H9 (cell line): Measurements from ENCODE around the gene ERO1B. TPM values are rescaled to one million over a fixed set of nuclear protein-coding genes. Genes with fewer than 3 reads are reported as not detected.

ENCODE experiments used
- DNase-seq: peaks from one replicate; pipeline ENCODE4 v3.0.0-alpha.2; 2017
- H2AFZ ChIP-seq: one replicate; pipeline ENCODE4 v1.6.1; 2013; ENCODE audit warnings: mild to moderate bottlenecking, low read length, control low read depth, moderate library complexity
- H2AK5ac ChIP-seq: 2 replicates; pipeline ENCODE4 v1.6.1; 2013; ENCODE audit warnings: low read length, control low read depth, mixed read lengths; ENCODE audit not compliant: insufficient read length
- H2BK120ac ChIP-seq: one replicate; pipeline ENCODE4 v1.6.1; 2013; ENCODE audit warnings: low read depth, mild to moderate bottlenecking, low read length, control low read depth, inconsistent platforms; ENCODE audit not compliant: poor library complexity, severe bottlenecking
- H2BK12ac ChIP-seq: 2 replicates; pipeline ENCODE4 v1.6.1; 2013; ENCODE audit warnings: low read length, control low read depth, mixed read lengths, low read depth; ENCODE audit not compliant: insufficient read length
- H2BK15ac ChIP-seq: 2 replicates; pipeline ENCODE4 v1.6.1; 2013; ENCODE audit warnings: low read depth, low read length, control low read depth
- H2BK20ac ChIP-seq: one replicate; pipeline ENCODE4 v1.6.1; 2013; ENCODE audit warnings: low read depth, mild to moderate bottlenecking, low read length, control low read depth, inconsistent platforms; ENCODE audit not compliant: poor library complexity, severe bottlenecking
- H2BK5ac ChIP-seq: 2 replicates; pipeline ENCODE4 v1.6.1; 2013; ENCODE audit warnings: low read length, control low read depth, mixed read lengths; ENCODE audit not compliant: insufficient read length
- H3K14ac ChIP-seq: 2 replicates; pipeline ENCODE4 v1.6.1; 2013; ENCODE audit warnings: low read length, control low read depth; ENCODE audit not compliant: insufficient read depth
- H3K18ac ChIP-seq: 2 replicates; pipeline ENCODE4 v1.6.1; 2013; ENCODE audit warnings: low read depth, mild to moderate bottlenecking, mixed read lengths, low read length, control low read depth; ENCODE audit not compliant: insufficient read length
- H3K23ac ChIP-seq: 2 replicates; pipeline ENCODE4 v1.6.1; 2013; ENCODE audit warnings: low read length, control low read depth, mixed read lengths, low read depth; ENCODE audit not compliant: insufficient read length
- H3K23me2 ChIP-seq: 2 replicates; pipeline ENCODE4 v1.6.1; 2013; ENCODE audit warnings: low read depth, mild to moderate bottlenecking, mixed read lengths, low read length, control low read depth; ENCODE audit not compliant: insufficient read length, poor library complexity, severe bottlenecking
- H3K27ac ChIP-seq: 2 replicates; pipeline ENCODE4 v1.5.1; 2013; ENCODE audit warnings: low read length, control low read depth, mixed read lengths, low read depth; ENCODE audit not compliant: insufficient read length
- H3K27me3 ChIP-seq: 2 replicates; pipeline ENCODE4 v1.6.1; 2013; ENCODE audit warnings: low read length, control low read depth, inconsistent platforms; ENCODE audit not compliant: insufficient read depth
- H3K4ac ChIP-seq: 2 replicates; pipeline ENCODE4 v1.6.1; 2013; ENCODE audit warnings: low read depth, mild to moderate bottlenecking, control low read depth, inconsistent platforms, low read length, moderate library complexity
- H3K4me1 ChIP-seq: 2 replicates; pipeline ENCODE4 v1.6.1; 2013; ENCODE audit warnings: low read length, control low read depth, inconsistent platforms; ENCODE audit not compliant: insufficient read depth
- H3K4me2 ChIP-seq: 2 replicates; pipeline ENCODE4 v1.6.1; 2013; ENCODE audit warnings: low read length, control low read depth, mixed read lengths; ENCODE audit not compliant: insufficient read length, insufficient read depth
- H3K56ac ChIP-seq: 2 replicates; pipeline ENCODE4 v1.6.1; 2013; ENCODE audit warnings: low read depth, mild to moderate bottlenecking, mixed read lengths, low read length, control low read depth; ENCODE audit not compliant: insufficient read length
- H3K79me1 ChIP-seq: 2 replicates; pipeline ENCODE4 v1.6.1; 2013; ENCODE audit warnings: low read depth, mild to moderate bottlenecking, moderate library complexity, low read length, control low read depth, inconsistent platforms; ENCODE audit not compliant: insufficient read depth, poor library complexity, severe bottlenecking
- H3K79me2 ChIP-seq: 2 replicates; pipeline ENCODE4 v1.6.1; 2013; ENCODE audit warnings: low read length, control low read depth, inconsistent platforms; ENCODE audit not compliant: insufficient read depth
- H3K9ac ChIP-seq: 2 replicates; pipeline ENCODE4 v1.6.1; 2013; ENCODE audit warnings: low read length, control low read depth, mixed read lengths; ENCODE audit not compliant: insufficient read length; ENCODE audit errors: extremely low read depth
- H3K9me3 ChIP-seq: one replicate; pipeline ENCODE4 v1.6.1; 2013; ENCODE audit warnings: low read depth, low read length, inconsistent platforms; ENCODE audit not compliant: control insufficient read depth
- H3T11ph ChIP-seq: one replicate; pipeline ENCODE4 v1.6.1; 2013; ENCODE audit warnings: mild to moderate bottlenecking, low read length, control low read depth, inconsistent platforms
- H4K20me1 ChIP-seq: one replicate; pipeline ENCODE4 v1.6.1; 2013; ENCODE audit not compliant: control insufficient read depth, insufficient read length, insufficient read depth
- H4K5ac ChIP-seq: 2 replicates; pipeline ENCODE4 v1.6.1; 2013; ENCODE audit warnings: low read depth, mild to moderate bottlenecking, mixed read lengths, low read length, control low read depth; ENCODE audit not compliant: insufficient read length
- H4K8ac ChIP-seq: replicated peaks from 2 replicates; pipeline ENCODE4 v1.6.1; 2013; ENCODE audit warnings: low read length, control low read depth, mixed read lengths, low read depth; ENCODE audit not compliant: insufficient read length
- H4K91ac ChIP-seq: 2 replicates; pipeline ENCODE4 v1.6.1; 2013; ENCODE audit warnings: low read depth, mild to moderate bottlenecking, moderate library complexity, mixed read lengths, low read length, control low read depth; ENCODE audit not compliant: insufficient read length
- H3K27ac Mint-ChIP-seq, 3 experiments: 2 replicates in 2 of 3; 3 replicates in 1 of 3; pipeline ENCODE4 v1.8.0; 2020 to 2021; ENCODE audit warnings: mixed read lengths in 3 of 3, mild to moderate bottlenecking in 1 of 3, moderate library complexity in 1 of 3
- H3K27me3 Mint-ChIP-seq: 2 replicates; pipeline ENCODE4 v1.8.0; 2021; ENCODE audit warnings: low read depth, mild to moderate bottlenecking, moderate library complexity, mixed read lengths
- H3K36me3 Mint-ChIP-seq, 3 experiments: 2 replicates in 2 of 3; 3 replicates in 1 of 3; pipeline ENCODE4 v1.8.0; 2020 to 2021; ENCODE audit warnings: low read depth in 3 of 3, mixed read lengths in 3 of 3; ENCODE audit not compliant: insufficient read depth in 1 of 3
- H3K4me1 Mint-ChIP-seq, 2 experiments: 2 replicates each; pipeline ENCODE4 v1.8.0; 2020; ENCODE audit warnings: mixed read lengths in 2 of 2
- H3K4me3 Mint-ChIP-seq, 2 experiments: 2 replicates in 1 of 2; 3 replicates in 1 of 2; pipeline ENCODE4 v1.8.0; 2020 to 2021; ENCODE audit warnings: mild to moderate bottlenecking in 2 of 2, mixed read lengths in 2 of 2, moderate library complexity in 1 of 2
- H3K9me3 Mint-ChIP-seq, 2 experiments: 2 replicates in 1 of 2; 3 replicates in 1 of 2; pipeline ENCODE4 v1.8.0; 2020; ENCODE audit warnings: mild to moderate bottlenecking in 2 of 2, mixed read lengths in 2 of 2, moderate library complexity in 1 of 2
- CTCF ChIP-seq: fragments of 200-600 bp; sonication (generic); conservative IDR thresholded peaks from 3 replicates; pipeline ENCODE4 v1.8.0; 2021; ENCODE audit warnings: antibody characterized with exemption, mild to moderate bottlenecking
- WGBS: extraction: QIAGEN DNeasy Blood & Tissue Kit; methylation state at CpG from one replicate; pipeline ENCODE4 v1.1.7; 2013; ENCODE audit warnings: missing lambda C conversion rate, low lambda C conversion rate, mixed read lengths; ENCODE audit not compliant: insufficient read length; ENCODE audit errors: extremely low coverage; 5-methylcytosine and 5-hydroxymethylcytosine counted together
- total RNA-seq: library from RNA; stranded (reverse); gene quantifications from 2 replicates; pipeline ENCODE4 v1.2.1, GENCODE V29; 2021

Gene ERO1B
- total RNA-seq, 1 experiment from 2014 or later, result 1.5 TPM

GRCh38 chr1:236281198-236281653 lies 532 bp downstream of the ERO1B start:
- H3K79me2 ChIP-seq, result no peaks in the 10 kb centered on the region
- H3K4ac ChIP-seq, result no peak overlapping the region
- peak overlapping the region; percentile 68 for H3K18ac ChIP-seq
- H3K56ac ChIP-seq, result no peak overlapping the region
- peaks cover 0 to 5% (median 0%) of the 10 kb centered on the region in 3 experiments; a peak in 1 of 7 replicates for H3K36me3 Mint-ChIP-seq
- H3K27ac ChIP-seq, result no peak overlapping the region
- peak overlapping the region; percentile 43 for H3K9ac ChIP-seq
- H2BK20ac ChIP-seq, result no peak overlapping the region
- no peak overlapping the region for H4K91ac ChIP-seq
- H3K27me3 Mint-ChIP-seq, result peaks cover 42% of the 10 kb centered on the region
- no peaks in the 10 kb centered on the region for H4K20me1 ChIP-seq
- H3K79me1 ChIP-seq, result no peaks in the 10 kb centered on the region
- no peak overlapping the region for H2BK120ac ChIP-seq
- H2BK5ac ChIP-seq, result no peak overlapping the region
- H3K27me3 ChIP-seq, result no peaks in the 10 kb centered on the region; the same call in 1 of the 2 replicates
- H3K23ac ChIP-seq, result no peak overlapping the region
- H2BK15ac ChIP-seq, result no peak overlapping the region
- H3K23me2 ChIP-seq, result peaks cover 14% of the 10 kb centered on the region
- H3K9me3 ChIP-seq, result no peaks in the 10 kb centered on the region
- no peak overlapping the region for H2BK12ac ChIP-seq
- H3K4me3 Mint-ChIP-seq, result peak overlapping the region; percentile 81 to 94
- H4K8ac ChIP-seq, result no peak overlapping the region
- peak; percentile 44 for DNase-seq
- H3K4me1 ChIP-seq, result no peaks in the 10 kb centered on the region
- WGBS, result no CpG with 5 or more reads among the region's 38 CpGs
- peak overlapping the region; percentile 72 for H3K14ac ChIP-seq
- no peak overlapping the region for H4K5ac ChIP-seq
- H2AFZ ChIP-seq, result no peak overlapping the region
- H2AK5ac ChIP-seq, result no peak overlapping the region
- H3T11ph ChIP-seq, result no peak overlapping the region
- peak overlapping the region; percentile 86 for H3K4me2 ChIP-seq
- peak overlapping the region in 1 of 3 experiments; percentile 87; a peak in 1 of 7 replicates for H3K27ac Mint-ChIP-seq
- peaks cover 22% of the 10 kb centered on the region in 2 experiments for H3K4me1 Mint-ChIP-seq
- peaks cover 0 to 7% of the 10 kb centered on the region in 2 experiments; a peak in 1 of 5 replicates for H3K9me3 Mint-ChIP-seq
- no peak for TF ChIP-seq CTCF
